ENCODE measurements around the gene PDE11A.

DNA sequence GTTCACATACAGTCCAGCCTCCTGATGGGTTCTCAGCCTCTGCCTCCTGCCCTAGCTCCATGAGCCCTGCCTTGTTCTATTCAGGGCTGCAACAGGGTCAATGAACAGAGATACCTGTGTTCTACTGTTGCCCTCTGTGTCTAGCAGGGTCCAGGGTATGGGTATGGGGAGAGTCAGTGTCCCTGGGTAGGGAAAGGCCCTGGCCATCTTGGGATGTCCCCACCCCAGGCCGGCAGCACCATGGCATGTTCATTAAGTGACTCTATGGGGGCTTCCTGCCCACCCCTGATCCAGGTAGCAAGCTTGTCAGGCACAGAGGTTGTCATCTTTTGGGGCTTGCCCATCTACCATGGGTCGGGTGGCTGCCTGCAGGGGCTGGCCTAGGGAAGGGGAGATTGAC is 13.5 kb downstream of the PDE11A start:
- TF ChIP-seq, protein P1, sequence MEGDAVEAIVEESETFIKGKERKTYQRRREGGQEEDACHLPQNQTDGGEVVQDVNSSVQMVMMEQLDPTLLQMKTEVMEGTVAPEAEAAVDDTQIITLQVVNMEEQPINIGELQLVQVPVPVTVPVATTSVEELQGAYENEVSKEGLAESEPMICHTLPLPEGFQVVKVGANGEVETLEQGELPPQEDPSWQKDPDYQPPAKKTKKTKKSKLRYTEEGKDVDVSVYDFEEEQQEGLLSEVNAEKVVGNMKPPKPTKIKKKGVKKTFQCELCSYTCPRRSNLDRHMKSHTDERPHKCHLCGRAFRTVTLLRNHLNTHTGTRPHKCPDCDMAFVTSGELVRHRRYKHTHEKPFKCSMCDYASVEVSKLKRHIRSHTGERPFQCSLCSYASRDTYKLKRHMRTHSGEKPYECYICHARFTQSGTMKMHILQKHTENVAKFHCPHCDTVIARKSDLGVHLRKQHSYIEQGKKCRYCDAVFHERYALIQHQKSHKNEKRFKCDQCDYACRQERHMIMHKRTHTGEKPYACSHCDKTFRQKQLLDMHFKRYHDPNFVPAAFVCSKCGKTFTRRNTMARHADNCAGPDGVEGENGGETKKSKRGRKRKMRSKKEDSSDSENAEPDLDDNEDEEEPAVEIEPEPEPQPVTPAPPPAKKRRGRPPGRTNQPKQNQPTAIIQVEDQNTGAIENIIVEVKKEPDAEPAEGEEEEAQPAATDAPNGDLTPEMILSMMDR (IDR thresholded peaks at IDR 0.05) = no peak
- TF ChIP-seq POLR2A (IDR thresholded peaks at IDR 0.05) = no peak

All from adrenal gland (tissue), 5 donors.